Pancreas (tissue), 10 donors: Measurements from ENCODE around the gene APOD. TPM values are rescaled to one million over a fixed set of nuclear protein-coding genes. Genes with fewer than 3 reads are reported as not detected.

ENCODE experiments used
- ATAC-seq, 4 donors: fragments of 200-7000 bp; cut with Tn5 transposase; one replicate each; pipeline versions ENCODE4 v1.8.0 to v1.9.1; 2020; ENCODE audit warnings: mild to moderate bottlenecking in 4 of 4, moderate library complexity in 4 of 4
- DNase-seq, 6 donors: peaks; one replicate each; pipeline ENCODE4 v3.0.0-alpha.2; 2020
- FAIRE-seq: peaks from 2 replicates; lab custom pipeline; 2012; peaks lifted over from hg19 to GRCh38; lab: Jason Lieb, UNC
- H3K27ac ChIP-seq, 4 donors: fragments of 200-600 bp; sonication (generic); 1 replicate in 3 of 4; 2 replicates in 1 of 4; pipeline versions ENCODE4 v1.5.0 to v1.8.0; 2020
- H3K27me3 ChIP-seq, 4 donors: fragments of 200-600 bp; one replicate each; pipeline ENCODE4 v1.8.0; 2021
- H3K36me3 ChIP-seq, 3 donors: fragments of 200-600 bp; sonication (generic) in 1 of 3; one replicate each; pipeline versions ENCODE4 v1.5.0 to v1.8.0; 2020 to 2021
- H3K4me1 ChIP-seq, 3 donors: fragments of 200-600 bp; one replicate each; pipeline ENCODE4 v1.8.0; 2021
- H3K4me3 ChIP-seq, 4 donors: fragments of 200-600 bp; sonication (generic) in 2 of 4; one replicate each; pipeline versions ENCODE4 v1.5.0 to v1.8.0; 2020 to 2021
- H3K9me3 ChIP-seq, 4 donors: fragments of 200-600 bp; one replicate each; pipeline ENCODE4 v1.8.0; 2021
- WGBS, 2 donors: extraction: QIAGEN DNeasy Blood & Tissue Kit; methylation state at CpG; one replicate each; pipeline ENCODE4 v1.1.7; 2013; 5-methylcytosine and 5-hydroxymethylcytosine counted together
- intact Hi-C, 3 donors: fragments of 100-400 bp; cut with DNase I; formaldehyde crosslinking; loops; one replicate each; pipeline versions ENCODE4 v1.11.1 to v1.14.2; 2022
- polyA plus RNA-seq, 2 donors: library from polyadenylated mRNA; stranded (reverse); fragments of 200-250 nt; gene quantifications; one replicate each; pipeline ENCODE4 v1.2.3, GENCODE V29; 2013
- total RNA-seq, 6 donors: library from RNA; stranded (reverse); fragmentation: NEBNext Ultra II Directional in 4 of 6; extraction: Animal tissue kit (Norgen Biotek cat#: 25700) in 4 of 6; gene quantifications; one replicate each; pipeline versions ENCODE4 v1.2.1 to v1.2.4, GENCODE V29; 2021 to 2023
- TF ChIP-seq, protein P1 (sequence below), 4 donors: fragments of 200-600 bp; sonication (generic) in 3 of 4; IDR thresholded peaks; one replicate each; pipeline versions ENCODE4 v1.5.0 to v1.8.0; 2021; ENCODE audit warnings: antibody characterized with exemption in 4 of 4
- donor health status: healthy with polysubstance abuse.
- donor health status: DM: no; HTN: no; CAD: no; lungs with moderate emphysema.
- donor health status: DM: no; HTN: no; CAD: no.
- donor health status: control.
- donor health status: control.
- donor health status: Bipolar disorder and iron deficiency.
- donor health status: DM: yes; HTN: yes; CAD: no.
- donor health status: DM: no; HTN: no; CAD: no.
- donor health status: DM: no; HTN: no; CAD: no.
- donor health status: DM: yes; HTN: yes; CAD: no.

Gene APOD
- total and polyA plus RNA-seq, 8 donors, result 12.1 to 133 (median 60.8) TPM

DNA sequence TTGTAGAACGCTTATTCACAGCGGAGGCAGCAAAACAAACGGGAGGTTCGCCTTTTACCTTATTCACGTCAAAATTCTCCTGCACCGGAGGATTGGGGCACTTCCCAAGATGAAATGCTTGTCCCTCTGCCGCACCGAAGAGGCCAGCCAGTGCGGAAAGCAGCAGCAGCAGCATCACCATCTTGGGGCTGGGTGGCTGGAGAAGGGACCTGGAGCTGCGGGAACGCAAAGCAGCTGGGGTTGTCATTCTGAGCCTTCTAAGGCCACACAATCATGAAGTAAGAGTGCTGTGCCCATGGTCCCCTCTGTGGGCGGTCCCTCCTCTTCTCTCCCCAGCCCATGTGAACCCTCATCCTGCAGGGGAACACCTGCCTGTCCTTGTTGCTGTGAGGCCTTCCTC lies 4.5 kb downstream of the APOD start:
- WGBS, 2 donors, result 77 to 80% methylated on average over 12 of the region's 12 CpGs
- TF ChIP-seq, protein P1, sequence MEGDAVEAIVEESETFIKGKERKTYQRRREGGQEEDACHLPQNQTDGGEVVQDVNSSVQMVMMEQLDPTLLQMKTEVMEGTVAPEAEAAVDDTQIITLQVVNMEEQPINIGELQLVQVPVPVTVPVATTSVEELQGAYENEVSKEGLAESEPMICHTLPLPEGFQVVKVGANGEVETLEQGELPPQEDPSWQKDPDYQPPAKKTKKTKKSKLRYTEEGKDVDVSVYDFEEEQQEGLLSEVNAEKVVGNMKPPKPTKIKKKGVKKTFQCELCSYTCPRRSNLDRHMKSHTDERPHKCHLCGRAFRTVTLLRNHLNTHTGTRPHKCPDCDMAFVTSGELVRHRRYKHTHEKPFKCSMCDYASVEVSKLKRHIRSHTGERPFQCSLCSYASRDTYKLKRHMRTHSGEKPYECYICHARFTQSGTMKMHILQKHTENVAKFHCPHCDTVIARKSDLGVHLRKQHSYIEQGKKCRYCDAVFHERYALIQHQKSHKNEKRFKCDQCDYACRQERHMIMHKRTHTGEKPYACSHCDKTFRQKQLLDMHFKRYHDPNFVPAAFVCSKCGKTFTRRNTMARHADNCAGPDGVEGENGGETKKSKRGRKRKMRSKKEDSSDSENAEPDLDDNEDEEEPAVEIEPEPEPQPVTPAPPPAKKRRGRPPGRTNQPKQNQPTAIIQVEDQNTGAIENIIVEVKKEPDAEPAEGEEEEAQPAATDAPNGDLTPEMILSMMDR (IDR thresholded peaks at IDR 0.05), result no peak
- no peaks in the 10 kb centered on the region for H3K27me3 ChIP-seq
- no peaks in the 10 kb centered on the region for H3K9me3 ChIP-seq
- no peak for ATAC-seq
- no peak for FAIRE-seq
- no peak overlapping the region for H3K27ac ChIP-seq
- no peak for DNase-seq
- H3K4me3 ChIP-seq, result no peak overlapping the region
- no peaks in the 10 kb centered on the region for H3K4me1 ChIP-seq
- intact Hi-C loops, result no loop called here
- H3K36me3 ChIP-seq, result no peaks in the 10 kb centered on the region

DNA sequence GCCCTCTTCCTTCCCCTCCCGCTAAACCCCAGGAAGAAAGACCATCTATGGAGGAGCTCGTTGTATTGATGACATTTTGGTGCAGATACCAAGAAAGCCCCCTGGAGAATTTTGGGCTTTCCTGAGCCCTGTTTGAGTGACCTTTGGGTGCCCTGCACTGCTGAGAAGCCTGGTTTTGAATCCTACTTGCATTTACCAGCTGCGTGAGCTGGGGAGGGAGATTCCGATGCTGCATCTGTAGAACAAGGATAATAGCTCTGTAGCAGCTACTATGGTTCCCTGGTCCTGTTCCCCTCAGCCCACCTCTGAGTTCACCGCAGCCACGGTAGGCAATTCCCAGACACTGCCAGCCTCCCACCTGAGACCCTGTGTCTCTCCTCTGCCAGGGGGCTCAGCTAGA lies 5.2 kb downstream of the APOD start:
- TF ChIP-seq, protein P1 (IDR thresholded peaks at IDR 0.05), result no peak
- no peak for DNase-seq
- Histone ChIP-seq H3K4me1 (no peaks in the 10 kb centered on the region), H3K9me3 (no peaks in the 10 kb centered on the region), H3K27ac (no peak overlapping the region), H3K27me3 (no peaks in the 10 kb centered on the region), H3K4me3 (no peak overlapping the region), H3K36me3 (no peaks in the 10 kb centered on the region)
- intact Hi-C loops, result no loop called here
- ATAC-seq, result no peak
- WGBS, 2 donors, result 86 to 89% methylated on average over 6 of the region's 6 CpGs
- FAIRE-seq, result no peak

DNA sequence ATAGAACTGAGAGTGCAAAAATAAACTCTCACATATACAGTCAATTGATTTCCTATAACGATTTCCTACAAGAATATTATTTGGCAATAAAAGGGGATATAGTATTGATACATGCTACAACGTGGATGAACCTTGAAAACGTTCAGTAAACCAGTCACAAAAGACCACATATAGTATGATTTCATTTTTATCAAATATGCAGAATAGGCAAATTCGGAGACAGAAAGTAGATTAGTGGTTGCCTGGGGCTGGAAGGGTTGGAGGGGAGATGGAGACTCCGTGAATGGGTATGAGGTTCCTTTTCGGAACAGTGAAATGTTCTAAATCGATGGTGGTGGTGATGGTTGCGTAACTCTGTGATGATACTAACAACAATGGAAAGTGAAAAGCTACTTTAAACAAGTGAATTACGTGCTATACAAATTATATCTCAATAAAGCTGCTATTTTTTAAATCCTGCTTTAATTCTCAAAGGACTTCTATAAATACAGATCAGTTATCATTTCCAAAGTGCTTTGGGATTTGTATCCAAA lies 6.0 kb downstream of the APOD start:
- no peaks in the 10 kb centered on the region for H3K4me1 ChIP-seq
- H3K4me3 ChIP-seq, result no peak overlapping the region
- H3K27me3 ChIP-seq, result no peaks in the 10 kb centered on the region
- DNase-seq (no peak), FAIRE-seq (no peak), ATAC-seq (no peak)
- 58 to 63% methylated on average over 9 of the region's 9 CpGs for WGBS, 2 donors
- no peaks in the 10 kb centered on the region for H3K36me3 ChIP-seq
- intact Hi-C loops, result no loop called here
- H3K27ac ChIP-seq, result no peak overlapping the region
- no peaks in the 10 kb centered on the region for H3K9me3 ChIP-seq
- TF ChIP-seq, protein P1 (IDR thresholded peaks at IDR 0.05), result no peak

DNA sequence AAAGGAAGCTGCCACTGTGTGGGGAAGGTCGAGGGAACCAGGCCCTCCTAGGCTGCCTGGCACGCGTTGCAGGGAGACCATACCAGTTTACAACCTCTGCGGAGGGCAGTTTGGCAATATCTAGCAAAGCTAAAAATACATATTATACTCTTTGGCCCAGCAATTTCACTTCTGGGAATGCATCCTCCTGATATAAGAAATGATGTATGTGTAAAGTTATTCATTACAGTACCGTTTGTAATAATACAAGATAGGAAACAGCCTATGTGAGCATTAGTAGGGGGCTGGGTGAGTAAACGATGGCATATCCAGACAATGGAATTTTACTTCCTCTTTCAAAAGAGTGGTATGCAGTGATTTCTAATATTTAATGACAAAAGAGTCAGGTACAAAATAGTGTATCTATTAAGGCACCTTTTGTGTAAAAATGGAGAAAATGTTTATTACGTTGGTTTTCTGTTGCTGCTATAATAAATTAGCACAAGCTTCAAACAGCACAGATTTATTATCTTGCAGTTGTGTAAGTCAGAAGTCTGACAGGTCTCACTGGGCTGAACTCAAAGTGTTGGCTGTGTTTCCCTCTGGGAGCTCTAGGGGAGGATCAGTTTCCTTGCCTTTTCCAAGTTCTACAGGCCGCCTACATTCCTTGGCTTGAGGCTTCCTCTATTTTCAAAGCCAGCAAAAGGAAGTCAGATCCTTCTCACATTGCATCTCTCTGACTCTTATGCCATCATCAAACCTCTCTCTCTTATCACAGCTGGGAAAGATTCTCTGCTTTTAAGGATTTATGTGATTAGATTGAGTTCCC lies 9.0 kb downstream of the APOD start:
- Histone ChIP-seq H3K4me3 (no peak overlapping the region), H3K27me3 (no peaks in the 10 kb centered on the region), H3K27ac (no peak overlapping the region), H3K4me1 (no peaks in the 10 kb centered on the region), H3K36me3 (no peaks in the 10 kb centered on the region), H3K9me3 (no peaks in the 10 kb centered on the region)
- TF ChIP-seq, protein P1 (IDR thresholded peaks at IDR 0.05), result no peak
- FAIRE-seq (no peak), DNase-seq (no peak), ATAC-seq (peak in 1 of 4 donors; percentile 14)
- WGBS, 2 donors, result 58 to 69% methylated on average over 8 of the region's 8 CpGs
- intact Hi-C loops, result no loop called here
